HG03460 (cell line): ENCODE measurements around the gene ACTL9.

ENCODE experiments used
- ATAC-seq: cut with Tn5 transposase; IDR thresholded peaks from one replicate; pipeline ENCODE4 v1.9.1; 2021; ENCODE audit not compliant: unreplicated experiment

Gene ACTL9

GRCh38 chr19:8648240-8648639, 50.4 kb downstream of the ACTL9 start:
- no peak for ATAC-seq
